GM19099 (cell line): ENCODE measurements around the gene GTF2E1.

Experiments used
- POLR2A ChIP-seq: IDR thresholded peaks from 3 replicates; pipeline ENCODE4 v1.6.1; 2011; ENCODE audit warnings: low read depth; ENCODE audit not compliant: insufficient read length; ENCODE audit errors: extremely low read depth

The GTF2E1 gene

DNA sequence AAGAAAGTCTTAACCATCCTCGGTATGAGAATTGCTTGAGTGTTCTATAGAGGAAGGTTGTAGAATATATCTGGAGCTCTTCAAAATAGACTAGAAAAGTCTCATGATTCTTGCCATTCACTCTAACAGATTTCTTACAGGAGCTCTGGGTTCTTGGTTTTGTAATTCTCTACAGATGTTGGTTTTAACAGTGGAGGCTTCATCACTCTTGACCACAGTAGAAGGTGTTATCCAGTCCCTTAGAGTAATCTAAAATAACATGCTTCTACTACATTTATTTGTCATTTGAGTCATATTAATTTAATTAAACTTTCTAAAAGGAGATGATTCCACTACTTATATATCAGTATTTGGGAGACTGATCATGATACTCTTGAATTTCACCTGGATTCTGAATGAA, 9.7 kb downstream of the GTF2E1 start:
- TF ChIP-seq POLR2A = no peak

GRCh38 chr3:120752865-120753264, 10.3 kb downstream of the GTF2E1 start:
- no peak for TF ChIP-seq POLR2A

GRCh38 chr3:120753810-120754209, 11.3 kb downstream of the GTF2E1 start:
- no peak for TF ChIP-seq POLR2A

GRCh38 chr3:120756061-120756460, 13.5 kb downstream of the GTF2E1 start:
- no peak for TF ChIP-seq POLR2A

GRCh38 chr3:120762615-120763014, 20.1 kb downstream of the GTF2E1 start:
- TF ChIP-seq POLR2A = no peak

DNA sequence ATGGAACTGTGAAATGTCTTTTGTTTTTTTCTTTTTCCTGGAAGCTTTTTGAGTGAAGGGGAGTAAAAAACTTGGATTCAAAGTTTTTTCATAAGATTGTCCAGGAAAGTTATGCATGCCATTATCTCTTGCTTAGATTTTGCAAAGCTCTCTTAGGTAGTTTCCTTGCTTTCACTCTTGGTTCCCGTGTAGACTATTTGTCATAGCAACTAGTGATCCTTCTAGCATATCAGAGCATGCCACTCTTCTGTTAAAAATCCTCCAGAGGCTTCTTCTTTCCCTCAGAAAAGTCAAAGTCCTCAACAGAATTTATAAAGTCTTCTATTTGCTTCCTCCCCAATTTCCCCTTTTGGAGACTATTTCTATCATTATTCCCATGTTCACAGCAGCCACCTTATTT, 21.1 kb downstream of the GTF2E1 start:
- TF ChIP-seq POLR2A = no peak

GRCh38 chr3:120764206-120764605, 21.7 kb downstream of the GTF2E1 start:
- TF ChIP-seq POLR2A = no peak

- no peak for TF ChIP-seq POLR2A
These were observed 23.4 kb downstream of the GTF2E1 start for GRCh38 chr3:120765830-120766493.

DNA sequence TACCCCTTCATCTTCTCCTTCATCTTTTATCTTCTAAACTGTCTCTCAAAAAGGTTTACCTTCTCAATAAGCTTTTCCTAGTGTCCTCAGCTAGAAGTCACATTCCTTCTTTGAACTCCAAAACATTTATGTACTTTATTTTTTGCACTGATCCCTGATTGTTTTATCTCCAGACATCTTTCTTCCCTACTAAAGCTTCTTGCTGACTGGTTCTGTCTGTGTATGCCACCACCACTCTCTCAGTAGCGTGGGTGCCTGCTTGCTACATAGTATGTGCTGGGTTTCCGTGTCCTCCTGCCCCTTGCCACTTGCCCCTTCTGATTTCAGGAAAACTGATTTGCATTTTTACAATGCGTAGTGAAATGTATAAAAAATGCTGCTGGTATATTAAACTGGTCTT, 24.0 kb downstream of the GTF2E1 start:
- no peak for TF ChIP-seq POLR2A

DNA sequence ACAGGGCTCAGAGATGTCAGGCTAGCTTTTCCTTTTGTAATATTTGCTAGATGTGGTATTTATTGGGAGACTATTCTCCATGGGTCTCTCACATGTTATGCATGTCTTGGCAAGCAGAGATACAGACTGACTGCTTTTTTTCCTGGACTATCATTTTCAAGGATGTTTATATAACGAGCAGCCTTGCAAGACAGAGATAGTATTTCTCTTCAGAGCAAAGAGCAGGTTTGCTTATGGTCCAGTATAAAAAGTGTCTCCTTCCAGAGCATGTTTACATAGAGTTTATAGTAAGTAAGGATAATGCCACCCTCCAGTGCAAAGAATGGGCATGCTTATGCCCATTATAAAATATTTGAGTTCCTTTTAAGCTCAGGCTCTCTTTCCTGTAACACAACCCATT, 24.6 kb downstream of the GTF2E1 start:
- TF ChIP-seq POLR2A = no peak

GRCh38 chr3:120769436-120769835, 26.9 kb downstream of the GTF2E1 start:
- TF ChIP-seq POLR2A = no peak

GRCh38 chr3:120770891-120771290, 28.3 kb downstream of the GTF2E1 start:
- TF ChIP-seq POLR2A = no peak

DNA sequence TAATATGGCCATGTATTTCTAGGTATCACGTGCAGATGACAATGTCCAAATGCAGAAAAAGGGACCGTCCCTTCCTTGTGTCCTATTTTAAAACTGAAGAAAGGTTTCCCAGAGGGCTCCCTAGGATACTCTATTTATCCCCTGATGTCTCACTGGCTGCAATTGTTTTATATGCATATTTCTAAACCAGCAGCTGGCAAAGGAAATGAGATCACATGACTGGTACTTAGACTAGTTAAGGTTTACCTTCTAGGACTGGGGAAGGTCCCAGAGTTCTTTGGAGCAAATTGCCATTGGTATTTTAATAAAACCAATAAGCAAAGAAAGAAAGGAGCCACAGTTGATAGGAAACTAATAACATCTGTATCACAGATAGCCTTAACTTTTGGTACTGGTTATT, 29.5 kb downstream of the GTF2E1 start:
- no peak for TF ChIP-seq POLR2A

DNA sequence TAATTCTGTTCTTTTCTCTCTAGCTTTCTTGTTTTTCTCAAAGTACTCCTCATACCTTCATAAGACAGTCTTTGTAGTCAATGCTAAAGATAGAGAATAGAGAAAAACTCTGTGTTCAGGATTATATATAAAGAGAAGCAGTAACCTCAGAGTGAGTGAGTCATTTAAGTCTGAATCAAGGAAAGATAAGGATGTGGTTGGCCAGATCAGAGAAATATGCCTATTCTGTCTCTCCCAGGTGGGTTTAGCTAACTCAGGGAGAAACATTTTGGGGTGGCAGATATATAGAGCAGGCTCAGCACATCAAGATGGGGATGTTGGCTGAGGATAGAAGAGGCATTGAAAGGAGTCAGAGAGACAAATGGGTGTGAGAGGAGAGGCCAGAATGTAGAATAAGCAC, 31.4 kb downstream of the GTF2E1 start:
- TF ChIP-seq POLR2A = no peak

GRCh38 chr3:120775411-120775810, 32.9 kb downstream of the GTF2E1 start:
- no peak for TF ChIP-seq POLR2A

- no peak for TF ChIP-seq POLR2A
These were observed 36.2 kb downstream of the GTF2E1 start for GRCh38 chr3:120778776-120779175.

GRCh38 chr3:120780977-120781376, 38.4 kb downstream of the GTF2E1 start:
- no peak for TF ChIP-seq POLR2A
